SKM-1 (cell line): ENCODE data around the gene PKNOX2.
A peak's percentile ranks its signal among the peaks of the same experiment; 100 is the strongest.

ENCODE experiments used
- DNase-seq: peaks from one replicate; lab custom pipeline; 2025; ENCODE audit not compliant: unreplicated experiment; lab: John Stamatoyannopoulos, UW

Gene PKNOX2

GRCh38 chr11:125426818-125427528 lies 262.4 kb downstream of the PKNOX2 start:
- no peak for DNase-seq

DNA sequence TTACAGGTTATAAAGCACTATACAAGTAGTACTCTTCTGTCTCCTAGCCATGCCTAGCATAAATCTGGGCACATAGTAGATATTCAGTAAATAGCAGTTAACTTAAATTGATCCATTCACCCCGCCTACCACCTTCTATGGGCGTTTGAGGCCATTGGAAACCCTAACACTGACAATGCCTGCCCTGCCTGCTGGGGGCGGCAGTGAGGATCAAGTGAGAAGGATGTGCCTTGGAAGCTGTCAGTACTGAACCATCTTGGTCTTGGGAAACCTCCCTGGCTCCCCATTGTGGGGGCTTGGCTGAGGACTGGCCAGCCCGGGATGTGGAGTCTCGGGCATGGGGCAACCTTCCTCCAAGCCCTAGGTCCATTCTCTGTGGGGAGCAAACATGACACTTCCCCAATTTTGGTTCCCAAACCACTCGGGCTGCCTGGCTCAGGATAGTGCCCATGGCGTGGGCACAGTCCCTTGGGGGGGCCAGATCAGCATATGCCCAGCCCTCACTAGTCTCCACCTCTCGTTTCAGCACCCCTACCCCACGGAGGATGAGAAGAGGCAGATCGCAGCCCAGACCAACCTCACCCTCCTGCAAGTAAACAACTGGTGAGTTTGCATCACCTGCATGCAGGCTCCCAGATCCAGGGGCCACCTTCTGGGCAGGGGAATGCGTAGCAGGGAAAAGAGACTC lies 264.1 kb downstream of the PKNOX2 start:
- no peak for DNase-seq

GRCh38 chr11:125429174-125429707 lies 264.7 kb downstream of the PKNOX2 start:
- DNase-seq: no peak

DNA sequence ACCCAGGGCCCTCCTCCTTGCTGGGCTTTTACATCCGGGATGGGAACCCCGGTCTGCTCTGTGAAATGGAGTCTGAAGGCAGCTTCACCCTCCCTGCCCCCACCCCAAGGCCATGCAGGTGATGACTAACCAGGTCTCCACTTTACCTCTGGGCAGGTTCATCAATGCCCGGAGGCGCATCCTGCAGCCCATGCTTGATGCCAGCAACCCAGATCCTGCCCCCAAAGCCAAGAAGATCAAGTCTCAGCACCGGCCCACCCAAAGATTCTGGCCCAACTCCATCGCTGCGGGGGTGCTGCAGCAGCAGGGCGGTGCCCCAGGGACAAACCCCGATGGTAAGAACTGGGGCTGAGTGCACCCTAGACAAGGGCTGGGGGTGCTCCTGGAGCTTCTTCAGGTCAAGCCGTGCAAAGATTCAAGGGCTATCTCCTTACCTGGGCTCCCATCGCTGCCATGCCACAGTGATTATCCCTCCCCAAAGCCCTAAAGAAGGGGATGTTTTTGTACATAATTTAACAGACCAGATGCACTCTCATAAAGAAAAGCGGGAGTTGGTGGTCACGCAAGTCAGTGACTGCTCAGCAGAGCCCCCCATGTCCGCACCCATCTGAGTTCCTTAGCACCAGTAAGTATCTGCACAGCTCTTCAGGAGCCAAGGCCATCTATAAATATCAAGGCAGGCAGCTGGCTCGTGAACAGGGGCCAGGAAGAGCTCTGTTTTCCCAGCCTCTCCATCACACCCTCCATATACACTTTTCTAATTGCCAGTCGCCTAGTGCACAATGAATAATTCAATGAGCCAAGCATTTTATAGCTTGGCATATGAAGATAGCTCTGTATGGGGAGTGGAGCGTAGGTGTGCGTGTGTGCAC lies 265.5 kb downstream of the PKNOX2 start:
- no peak for DNase-seq

DNA sequence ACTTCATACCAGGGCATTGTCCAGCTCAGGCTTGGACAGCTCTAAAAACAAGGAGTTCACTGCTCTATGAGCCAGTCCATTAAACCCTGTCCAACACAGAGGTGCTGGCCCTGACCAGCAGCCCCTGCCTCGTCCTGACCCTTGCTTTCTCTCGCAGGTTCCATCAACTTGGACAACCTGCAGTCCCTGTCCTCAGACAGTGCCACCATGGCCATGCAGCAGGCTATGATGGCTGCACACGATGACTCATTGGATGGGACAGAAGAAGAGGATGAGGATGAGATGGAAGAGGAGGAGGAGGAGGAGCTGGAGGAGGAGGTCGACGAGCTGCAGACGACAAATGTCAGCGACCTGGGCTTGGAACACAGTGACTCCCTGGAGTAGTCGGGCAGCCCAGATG lies 266.5 kb downstream of the PKNOX2 start:
- DNase-seq: no peak

- no peak for DNase-seq
Measured at GRCh38 chr11:125431481-125431880, 266.9 kb downstream of the PKNOX2 start.

DNA sequence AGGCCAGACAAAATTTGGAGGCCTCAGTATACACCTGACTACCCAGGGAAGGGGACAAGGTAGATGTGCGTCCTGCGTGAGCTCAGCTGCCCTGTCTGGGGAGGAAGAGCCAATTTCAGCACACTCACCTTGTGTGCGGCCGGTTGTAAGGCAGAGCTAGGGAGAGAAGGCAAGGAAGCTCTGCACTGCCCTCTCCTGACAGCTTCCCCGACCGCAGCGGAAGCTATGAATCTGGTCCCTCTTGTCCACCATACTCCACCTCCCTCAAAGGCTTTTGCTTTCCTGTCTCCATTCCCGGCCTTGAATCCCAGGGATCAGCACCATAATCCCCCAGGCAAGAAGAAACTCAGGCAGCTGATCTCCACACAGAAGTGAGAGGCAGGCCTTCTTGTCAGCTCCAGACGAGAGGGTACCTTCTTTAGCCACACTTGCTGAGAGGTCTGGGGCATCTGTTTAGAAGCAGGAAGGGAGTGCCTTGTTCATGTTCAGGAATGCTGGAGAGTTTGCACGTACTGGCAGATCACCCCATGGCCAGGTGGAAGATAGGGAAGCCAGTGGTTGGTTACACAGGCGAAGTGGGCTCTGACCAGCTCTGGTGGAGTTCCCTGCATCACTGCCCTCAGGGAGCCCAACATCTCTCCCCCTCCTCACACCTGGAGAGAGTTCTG lies 269.0 kb downstream of the PKNOX2 start:
- DNase-seq: peak; percentile 23

DNA sequence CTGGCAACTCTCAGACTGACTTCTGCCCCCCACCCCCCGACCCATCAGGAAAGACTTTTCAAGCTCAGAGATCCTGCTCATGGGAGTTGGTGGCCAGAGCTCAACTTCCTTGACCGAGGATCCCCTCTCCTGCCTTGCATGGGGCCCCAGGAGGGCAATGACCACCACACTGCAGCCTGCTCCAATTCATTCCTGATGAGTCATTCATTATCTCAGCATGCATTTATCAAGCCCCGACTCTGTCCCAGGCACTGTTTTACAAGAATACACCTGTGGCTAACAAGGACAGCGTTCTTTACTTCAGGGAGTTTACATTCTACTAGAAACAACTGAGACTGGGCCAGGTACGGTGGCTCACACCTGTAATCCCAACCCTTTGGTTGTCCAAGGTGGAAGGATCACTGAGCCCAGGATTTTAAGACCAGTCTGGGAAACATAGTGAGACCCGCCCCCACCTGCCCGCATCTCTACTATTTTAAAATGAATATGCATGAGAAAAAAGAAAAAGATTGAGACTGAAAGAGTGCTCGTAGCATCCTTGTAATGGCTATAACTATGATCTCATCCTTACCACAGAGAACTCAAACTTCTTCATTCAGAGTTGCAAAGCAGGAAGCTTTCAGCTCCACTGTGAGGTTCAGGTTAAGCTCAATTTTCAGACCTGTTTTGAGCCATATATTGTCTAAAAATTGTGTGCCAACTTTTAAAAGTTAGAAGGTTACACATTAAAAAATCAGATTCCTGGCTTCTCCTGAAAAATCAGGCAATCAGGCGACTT lies 271.1 kb downstream of the PKNOX2 start:
- no peak for DNase-seq

DNA sequence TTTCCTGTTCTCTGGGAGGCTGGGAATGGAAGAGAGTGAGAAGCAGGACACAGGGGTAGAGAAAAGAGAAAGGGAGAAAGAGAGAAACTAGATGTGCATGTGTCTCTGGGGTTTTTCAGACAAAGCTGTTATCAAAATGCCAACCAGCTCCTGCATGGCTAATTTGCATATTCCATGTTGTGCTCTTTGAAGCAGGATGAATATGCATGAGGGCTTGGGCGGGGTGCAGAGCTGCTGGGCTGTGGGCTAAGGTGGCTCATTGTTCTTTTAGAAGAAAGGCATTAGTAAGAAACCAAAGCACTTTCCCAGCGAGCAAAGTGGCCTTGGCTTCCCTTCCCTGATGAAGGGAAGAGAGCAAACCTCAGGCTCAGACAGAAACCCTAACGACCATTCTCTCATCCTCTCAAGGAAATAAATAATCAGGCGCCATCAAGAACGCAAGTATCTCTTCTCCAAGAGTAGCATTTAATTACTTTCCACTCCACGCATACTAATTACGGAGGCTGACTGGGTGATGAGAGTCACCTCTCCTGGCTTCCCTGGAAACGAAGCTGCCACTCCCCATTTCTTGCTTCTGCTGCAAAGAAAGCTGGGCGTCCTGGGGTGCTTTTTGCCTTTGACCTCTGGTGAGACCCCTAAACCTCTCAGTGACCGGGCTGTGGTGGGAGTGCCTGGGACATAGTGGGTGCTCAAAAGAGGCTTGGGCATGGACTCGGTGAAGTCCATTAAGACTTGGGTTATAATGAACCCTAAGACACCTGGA lies 277.3 kb downstream of the PKNOX2 start:
- DNase-seq: no peak

DNA sequence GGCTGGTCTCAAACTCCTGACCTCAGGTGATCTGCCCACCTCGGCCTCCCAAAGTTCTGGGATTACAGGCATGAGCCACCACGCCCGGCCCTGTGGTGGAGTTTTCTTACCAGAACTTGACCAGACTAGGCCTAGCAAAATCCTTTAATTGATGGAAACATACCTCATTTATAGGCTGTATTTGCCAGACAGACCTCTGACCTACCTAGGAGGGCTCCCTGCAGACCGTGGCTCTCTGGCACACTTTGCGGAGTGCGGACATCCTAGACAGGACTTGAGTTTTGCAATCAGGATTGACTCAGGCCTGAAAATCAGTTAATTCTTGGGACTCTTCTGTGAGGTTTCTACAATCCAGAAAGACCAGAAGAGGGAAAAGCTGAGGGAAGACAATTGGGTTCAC lies 278.4 kb downstream of the PKNOX2 start:
- DNase-seq: no peak

GRCh38 chr11:125443767-125444311 lies 279.3 kb downstream of the PKNOX2 start:
- no peak for DNase-seq

DNA sequence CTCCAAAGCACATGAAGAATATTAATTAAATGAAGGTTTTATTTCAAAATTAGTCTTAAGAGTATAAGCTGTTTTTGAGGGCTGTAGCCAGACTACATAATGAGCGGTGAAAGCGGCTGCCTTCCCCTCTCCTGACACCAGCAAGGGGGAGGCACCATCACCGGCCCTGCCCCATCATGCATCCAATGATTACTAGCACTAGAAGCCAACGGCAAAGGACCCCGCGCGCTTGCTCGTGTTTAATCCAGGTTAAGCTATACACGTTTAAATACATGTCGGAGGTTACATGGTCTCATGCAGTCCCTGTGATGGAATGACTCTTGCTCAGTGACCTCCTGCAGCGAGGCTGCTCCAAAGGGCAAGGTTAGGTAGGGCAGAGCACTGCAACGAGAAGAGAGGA lies 281.2 kb downstream of the PKNOX2 start:
- no peak for DNase-seq

- DNase-seq: no peak
Measured at GRCh38 chr11:125446279-125446678, 281.7 kb downstream of the PKNOX2 start.

DNA sequence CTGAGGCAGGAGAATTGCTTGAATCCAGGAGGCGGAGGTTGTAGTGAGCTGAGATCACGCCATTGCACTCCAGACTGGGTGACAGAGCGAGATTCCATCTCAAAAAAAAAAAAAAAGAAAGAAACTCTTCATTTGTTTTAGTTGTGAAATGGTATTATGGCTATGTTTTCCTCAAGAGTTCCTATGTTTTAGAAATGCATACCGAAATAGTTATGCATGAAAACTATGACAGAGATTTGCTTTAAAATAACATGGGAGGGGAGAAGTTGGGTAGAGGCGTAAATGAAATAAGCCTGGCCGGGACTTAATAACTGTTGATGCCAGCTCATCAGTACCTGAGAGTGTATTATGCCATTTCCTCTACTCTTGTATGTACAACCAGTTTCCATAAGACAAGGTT lies 283.2 kb downstream of the PKNOX2 start:
- no peak for DNase-seq

- DNase-seq: no peak
Measured at GRCh38 chr11:125448136-125448535, 283.6 kb downstream of the PKNOX2 start.

- no peak for DNase-seq
Measured at GRCh38 chr11:125449565-125449964, 285.0 kb downstream of the PKNOX2 start.

DNA sequence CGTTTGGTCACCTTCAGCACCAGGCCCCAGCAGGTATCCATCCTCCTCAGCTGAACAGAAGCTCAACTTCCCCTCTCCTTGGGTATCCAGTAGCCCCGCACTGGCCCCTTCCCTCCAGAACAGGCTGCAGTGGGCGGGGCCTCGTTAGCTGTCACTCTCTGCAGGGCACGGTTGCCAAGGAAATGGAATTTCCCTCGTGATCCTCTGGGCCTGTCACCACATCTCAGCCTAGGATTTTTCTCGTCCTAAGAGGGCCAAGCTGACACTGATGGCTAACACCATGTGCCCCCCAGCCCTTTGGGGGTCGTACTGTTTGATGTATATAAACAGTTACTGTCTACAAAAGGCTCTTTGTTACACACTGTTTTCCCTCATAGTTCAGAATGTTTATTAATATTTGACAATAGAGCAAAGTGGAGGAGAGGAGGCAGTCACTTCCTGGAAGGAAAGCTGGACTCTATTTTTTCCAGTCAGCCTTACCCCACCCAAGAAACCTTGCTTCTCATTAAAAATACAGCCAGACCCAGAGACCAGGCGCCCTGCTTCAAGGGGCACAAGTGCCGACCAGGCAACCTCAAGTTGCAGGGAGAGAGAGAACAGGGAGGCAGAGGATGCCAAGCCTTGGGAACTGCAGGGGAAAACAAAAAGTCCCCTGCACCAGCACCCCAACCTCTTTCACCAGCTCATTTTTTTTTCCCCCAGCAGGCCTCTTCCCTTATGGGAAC lies 287.0 kb downstream of the PKNOX2 start:
- DNase-seq: no peak

DNA sequence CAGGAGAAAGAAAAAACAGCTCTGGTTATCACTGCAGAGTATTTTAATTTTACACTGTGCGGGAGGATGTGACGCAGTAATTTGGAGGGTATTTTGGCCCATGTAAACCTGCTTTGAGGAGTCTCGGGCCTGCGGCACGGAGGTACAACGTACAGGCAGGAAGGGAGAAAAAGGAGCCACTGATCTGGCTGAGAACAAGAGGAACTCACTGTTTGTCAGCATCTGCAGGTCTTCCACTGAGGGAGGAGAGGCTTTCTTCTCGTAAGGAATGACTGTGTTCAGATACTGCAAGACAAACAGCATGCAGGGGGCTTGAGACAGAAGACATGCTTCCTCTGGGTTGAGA lies 287.5 kb downstream of the PKNOX2 start:
- no peak for DNase-seq

DNA sequence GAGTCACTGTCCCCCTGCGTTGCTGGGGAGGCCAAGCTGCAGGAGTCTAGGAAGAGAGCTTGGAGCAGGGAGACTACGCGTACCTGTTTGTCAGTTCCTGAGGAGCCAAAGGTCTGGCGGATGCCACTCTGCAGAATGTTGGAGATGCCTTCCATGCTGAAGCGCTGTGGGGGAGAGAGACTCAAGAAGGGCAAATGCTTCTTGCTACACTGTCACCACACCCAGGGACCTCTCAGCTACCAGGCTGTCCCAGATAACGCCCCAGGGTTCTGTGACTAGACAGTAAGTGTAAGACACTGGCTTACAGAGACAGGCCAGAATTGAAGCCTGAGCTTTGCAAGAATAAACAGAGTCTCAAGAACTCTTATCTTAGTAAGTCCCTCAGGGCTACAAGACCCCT lies 289.5 kb downstream of the PKNOX2 start:
- DNase-seq: no peak
